Measurements from ENCODE around the gene EYA3.

The EYA3 gene

DNA sequence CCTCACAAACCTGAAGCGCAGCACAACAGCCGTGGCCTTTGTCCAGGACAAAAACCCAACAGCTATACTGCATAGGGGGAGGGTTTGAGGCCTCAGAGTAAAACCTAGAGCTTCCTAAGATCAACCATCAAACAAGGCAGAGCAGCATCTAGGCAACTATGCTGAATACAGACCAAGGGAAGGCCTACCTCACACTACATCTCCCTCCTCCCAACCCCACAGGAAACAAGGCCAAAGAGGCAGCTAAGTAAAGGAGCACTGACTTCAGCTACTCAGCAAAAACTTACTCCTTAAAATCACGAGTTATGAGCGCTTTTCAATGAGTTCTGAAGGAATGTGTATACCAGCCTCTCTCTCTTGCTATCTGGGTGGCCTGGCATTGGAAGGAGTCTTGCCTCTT is 116.3 kb downstream of the EYA3 start:
- no peak for ATAC-seq
- TF ChIP-seq ZFP30 (CRISPR knock-in tag; IDR thresholded peaks at IDR 0.05) (no peak), ARNTL (CRISPR knock-in tag; IDR thresholded peaks at IDR 0.05; ENCODE audit: borderline replicate concordance, low read depth) (no peak), ESRRG (CRISPR knock-in tag; IDR thresholded peaks at IDR 0.05) (no peak), TOX (CRISPR knock-in tag; IDR thresholded peaks at IDR 0.05; ENCODE audit: borderline replicate concordance) (no peak), SNAI2 (CRISPR knock-in tag; IDR thresholded peaks at IDR 0.05) (no peak), CSDC2 (CRISPR knock-in tag; IDR thresholded peaks at IDR 0.05) (no peak)
- TF ChIP-seq, protein P1, sequence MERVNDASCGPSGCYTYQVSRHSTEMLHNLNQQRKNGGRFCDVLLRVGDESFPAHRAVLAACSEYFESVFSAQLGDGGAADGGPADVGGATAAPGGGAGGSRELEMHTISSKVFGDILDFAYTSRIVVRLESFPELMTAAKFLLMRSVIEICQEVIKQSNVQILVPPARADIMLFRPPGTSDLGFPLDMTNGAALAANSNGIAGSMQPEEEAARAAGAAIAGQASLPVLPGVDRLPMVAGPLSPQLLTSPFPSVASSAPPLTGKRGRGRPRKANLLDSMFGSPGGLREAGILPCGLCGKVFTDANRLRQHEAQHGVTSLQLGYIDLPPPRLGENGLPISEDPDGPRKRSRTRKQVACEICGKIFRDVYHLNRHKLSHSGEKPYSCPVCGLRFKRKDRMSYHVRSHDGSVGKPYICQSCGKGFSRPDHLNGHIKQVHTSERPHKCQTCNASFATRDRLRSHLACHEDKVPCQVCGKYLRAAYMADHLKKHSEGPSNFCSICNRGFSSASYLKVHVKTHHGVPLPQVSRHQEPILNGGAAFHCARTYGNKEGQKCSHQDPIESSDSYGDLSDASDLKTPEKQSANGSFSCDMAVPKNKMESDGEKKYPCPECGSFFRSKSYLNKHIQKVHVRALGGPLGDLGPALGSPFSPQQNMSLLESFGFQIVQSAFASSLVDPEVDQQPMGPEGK (CRISPR knock-in tag; IDR thresholded peaks at IDR 0.05; ENCODE audit: borderline replicate concordance) = no peak
- TF ChIP-seq, protein P2, sequence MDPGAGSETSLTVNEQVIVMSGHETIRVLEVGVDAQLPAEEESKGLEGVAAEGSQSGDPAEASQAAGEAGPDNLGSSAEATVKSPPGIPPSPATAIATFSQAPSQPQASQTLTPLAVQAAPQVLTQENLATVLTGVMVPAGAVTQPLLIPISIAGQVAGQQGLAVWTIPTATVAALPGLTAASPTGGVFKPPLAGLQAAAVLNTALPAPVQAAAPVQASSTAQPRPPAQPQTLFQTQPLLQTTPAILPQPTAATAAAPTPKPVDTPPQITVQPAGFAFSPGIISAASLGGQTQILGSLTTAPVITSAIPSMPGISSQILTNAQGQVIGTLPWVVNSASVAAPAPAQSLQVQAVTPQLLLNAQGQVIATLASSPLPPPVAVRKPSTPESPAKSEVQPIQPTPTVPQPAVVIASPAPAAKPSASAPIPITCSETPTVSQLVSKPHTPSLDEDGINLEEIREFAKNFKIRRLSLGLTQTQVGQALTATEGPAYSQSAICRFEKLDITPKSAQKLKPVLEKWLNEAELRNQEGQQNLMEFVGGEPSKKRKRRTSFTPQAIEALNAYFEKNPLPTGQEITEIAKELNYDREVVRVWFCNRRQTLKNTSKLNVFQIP (CRISPR knock-in tag; IDR thresholded peaks at IDR 0.05; ENCODE audit: borderline replicate concordance, low read depth) = no peak

DNA sequence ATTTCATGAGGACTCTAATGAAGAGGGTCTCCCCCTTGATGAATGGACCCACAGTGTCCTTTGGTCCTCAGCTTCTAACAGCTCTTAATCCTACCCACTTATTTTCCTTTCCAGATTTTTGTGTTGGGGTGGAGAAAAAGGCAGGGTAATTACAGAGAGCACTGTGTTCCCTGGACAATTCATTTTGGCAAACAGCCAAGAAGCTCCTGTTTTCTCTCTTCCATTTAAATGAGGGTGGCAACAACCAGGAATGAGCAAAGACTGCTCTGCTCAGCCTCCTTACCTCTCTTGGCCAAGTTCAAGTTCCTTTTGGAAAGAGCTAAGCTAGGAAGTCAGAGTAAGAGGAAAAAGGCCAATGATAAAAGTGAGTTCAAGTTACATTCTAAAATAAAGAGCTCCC is 116.7 kb downstream of the EYA3 start:
- no peak for ATAC-seq
- no peak for TF ChIP-seq OSR1 (CRISPR knock-in tag; IDR thresholded peaks at IDR 0.05)
- TF ChIP-seq, protein P2 (CRISPR knock-in tag; IDR thresholded peaks at IDR 0.05; ENCODE audit: borderline replicate concordance, low read depth) = no peak
- TF ChIP-seq PPARA (CRISPR knock-in tag; IDR thresholded peaks at IDR 0.05; ENCODE audit: borderline replicate concordance) = no peak
- no peak for TF ChIP-seq BACH2 (CRISPR knock-in tag; IDR thresholded peaks at IDR 0.05; ENCODE audit: borderline replicate concordance)
- no peak for TF ChIP-seq SNAI2 (CRISPR knock-in tag; IDR thresholded peaks at IDR 0.05)
- TF ChIP-seq, protein P3, sequence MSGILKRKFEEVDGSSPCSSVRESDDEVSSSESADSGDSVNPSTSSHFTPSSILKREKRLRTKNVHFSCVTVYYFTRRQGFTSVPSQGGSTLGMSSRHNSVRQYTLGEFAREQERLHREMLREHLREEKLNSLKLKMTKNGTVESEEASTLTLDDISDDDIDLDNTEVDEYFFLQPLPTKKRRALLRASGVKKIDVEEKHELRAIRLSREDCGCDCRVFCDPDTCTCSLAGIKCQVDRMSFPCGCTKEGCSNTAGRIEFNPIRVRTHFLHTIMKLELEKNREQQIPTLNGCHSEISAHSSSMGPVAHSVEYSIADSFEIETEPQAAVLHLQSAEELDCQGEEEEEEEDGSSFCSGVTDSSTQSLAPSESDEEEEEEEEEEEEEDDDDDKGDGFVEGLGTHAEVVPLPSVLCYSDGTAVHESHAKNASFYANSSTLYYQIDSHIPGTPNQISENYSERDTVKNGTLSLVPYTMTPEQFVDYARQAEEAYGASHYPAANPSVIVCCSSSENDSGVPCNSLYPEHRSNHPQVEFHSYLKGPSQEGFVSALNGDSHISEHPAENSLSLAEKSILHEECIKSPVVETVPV (CRISPR knock-in tag; IDR thresholded peaks at IDR 0.05) = no peak
- no peak for TF ChIP-seq ZNF565 (CRISPR knock-in tag; conservative IDR thresholded peaks at IDR 0.05; ENCODE audit: low read depth)
- no peak for TF ChIP-seq ESRRG (CRISPR knock-in tag; IDR thresholded peaks at IDR 0.05)
- TF ChIP-seq GLIS3 (CRISPR knock-in tag; IDR thresholded peaks at IDR 0.05) = no peak
- TF ChIP-seq RARB (CRISPR knock-in tag; IDR thresholded peaks at IDR 0.05) = no peak
- TF ChIP-seq ZFP30 (CRISPR knock-in tag; IDR thresholded peaks at IDR 0.05) = no peak
- no peak for TF ChIP-seq ZNF8 (CRISPR knock-in tag; IDR thresholded peaks at IDR 0.05)
- TF ChIP-seq, protein P4, sequence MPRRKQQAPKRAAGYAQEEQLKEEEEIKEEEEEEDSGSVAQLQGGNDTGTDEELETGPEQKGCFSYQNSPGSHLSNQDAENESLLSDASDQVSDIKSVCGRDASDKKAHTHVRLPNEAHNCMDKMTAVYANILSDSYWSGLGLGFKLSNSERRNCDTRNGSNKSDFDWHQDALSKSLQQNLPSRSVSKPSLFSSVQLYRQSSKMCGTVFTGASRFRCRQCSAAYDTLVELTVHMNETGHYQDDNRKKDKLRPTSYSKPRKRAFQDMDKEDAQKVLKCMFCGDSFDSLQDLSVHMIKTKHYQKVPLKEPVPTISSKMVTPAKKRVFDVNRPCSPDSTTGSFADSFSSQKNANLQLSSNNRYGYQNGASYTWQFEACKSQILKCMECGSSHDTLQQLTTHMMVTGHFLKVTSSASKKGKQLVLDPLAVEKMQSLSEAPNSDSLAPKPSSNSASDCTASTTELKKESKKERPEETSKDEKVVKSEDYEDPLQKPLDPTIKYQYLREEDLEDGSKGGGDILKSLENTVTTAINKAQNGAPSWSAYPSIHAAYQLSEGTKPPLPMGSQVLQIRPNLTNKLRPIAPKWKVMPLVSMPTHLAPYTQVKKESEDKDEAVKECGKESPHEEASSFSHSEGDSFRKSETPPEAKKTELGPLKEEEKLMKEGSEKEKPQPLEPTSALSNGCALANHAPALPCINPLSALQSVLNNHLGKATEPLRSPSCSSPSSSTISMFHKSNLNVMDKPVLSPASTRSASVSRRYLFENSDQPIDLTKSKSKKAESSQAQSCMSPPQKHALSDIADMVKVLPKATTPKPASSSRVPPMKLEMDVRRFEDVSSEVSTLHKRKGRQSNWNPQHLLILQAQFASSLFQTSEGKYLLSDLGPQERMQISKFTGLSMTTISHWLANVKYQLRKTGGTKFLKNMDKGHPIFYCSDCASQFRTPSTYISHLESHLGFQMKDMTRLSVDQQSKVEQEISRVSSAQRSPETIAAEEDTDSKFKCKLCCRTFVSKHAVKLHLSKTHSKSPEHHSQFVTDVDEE (CRISPR knock-in tag; IDR thresholded peaks at IDR 0.05) = no peak
- no peak for TF ChIP-seq ZNF70 (CRISPR knock-in tag; IDR thresholded peaks at IDR 0.05)
- no peak for TF ChIP-seq TCF4 (CRISPR knock-in tag; IDR thresholded peaks at IDR 0.05; ENCODE audit: borderline replicate concordance)
- TF ChIP-seq ISL1 (CRISPR knock-in tag; IDR thresholded peaks at IDR 0.05) = no peak
- TF ChIP-seq ZFP3 (CRISPR knock-in tag; IDR thresholded peaks at IDR 0.05) = no peak
- no peak for TF ChIP-seq TOX (CRISPR knock-in tag; IDR thresholded peaks at IDR 0.05; ENCODE audit: borderline replicate concordance)
- TF ChIP-seq, protein P5, sequence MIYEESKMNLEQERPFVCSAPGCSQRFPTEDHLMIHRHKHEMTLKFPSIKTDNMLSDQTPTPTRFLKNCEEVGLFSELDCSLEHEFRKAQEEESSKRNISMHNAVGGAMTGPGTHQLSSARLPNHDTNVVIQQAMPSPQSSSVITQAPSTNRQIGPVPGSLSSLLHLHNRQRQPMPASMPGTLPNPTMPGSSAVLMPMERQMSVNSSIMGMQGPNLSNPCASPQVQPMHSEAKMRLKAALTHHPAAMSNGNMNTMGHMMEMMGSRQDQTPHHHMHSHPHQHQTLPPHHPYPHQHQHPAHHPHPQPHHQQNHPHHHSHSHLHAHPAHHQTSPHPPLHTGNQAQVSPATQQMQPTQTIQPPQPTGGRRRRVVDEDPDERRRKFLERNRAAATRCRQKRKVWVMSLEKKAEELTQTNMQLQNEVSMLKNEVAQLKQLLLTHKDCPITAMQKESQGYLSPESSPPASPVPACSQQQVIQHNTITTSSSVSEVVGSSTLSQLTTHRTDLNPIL (CRISPR knock-in tag; IDR thresholded peaks at IDR 0.05; ENCODE audit: low read depth) = no peak
- no peak for TF ChIP-seq ARNTL (CRISPR knock-in tag; IDR thresholded peaks at IDR 0.05; ENCODE audit: borderline replicate concordance, low read depth)

All from SK-N-SH treated with all-trans-retinoic acid at 6 μM for 48 hours (cell line).